ENCODE results near the gene CCDC18. TPM values are rescaled to one million over a fixed set of nuclear protein-coding genes. Genes with fewer than 3 reads are reported as not detected.
A peak's percentile ranks its signal among the peaks of the same experiment; 100 is the strongest.

Gene CCDC18
- total RNA-seq, 6 experiments from 2014 or later = 2.3 to 6.9 (median 3.5) TPM

- 12% methylated on average over 4 of the region's 4 CpGs for WGBS (ENCODE audit: insufficient coverage, low coverage, low lambda C conversion rate, missing lambda C conversion rate)
- TF ChIP-seq CTCF (IDR thresholded peaks at IDR 0.05) (no peak), POLR2A (IDR thresholded peaks at IDR 0.05) (no peak)
- H3K27ac ChIP-seq = peak overlapping the region in 2 of 3 donors; percentile 99 to 100
- H3K4me1 ChIP-seq = peaks cover 0 to 18% (median 0%) of the 10 kb centered on the region in 4 donors
- intact Hi-C loops (cut with DNase I) = no loop called here
- ATAC-seq (no peak), DNase-seq (no peak)
- H3K9me3 ChIP-seq = no peaks in the 10 kb centered on the region
- no peaks in the 10 kb centered on the region for H3K27me3 ChIP-seq
- peak overlapping the region; percentile 79 to 85 (median 82) for H3K4me3 ChIP-seq
- no peaks in the 10 kb centered on the region for H3K36me3 ChIP-seq
Measured at GRCh38 chr1:93177991-93178390, 2.5 kb upstream of the CCDC18 start.

GRCh38 chr1:93178418-93178817 lies 2.1 kb upstream of the CCDC18 start:
- intact Hi-C loops (cut with DNase I) = no loop called here
- H3K27ac ChIP-seq = peak overlapping the region; percentile 99 to 100 (median 99)
- no peaks in the 10 kb centered on the region for H3K36me3 ChIP-seq
- H3K9me3 ChIP-seq = no peaks in the 10 kb centered on the region
- peak in 1 of 3 donors; percentile 27 for DNase-seq
- H3K4me3 ChIP-seq = peak overlapping the region; percentile 79 to 85 (median 82)
- WGBS (ENCODE audit: insufficient coverage, low coverage, low lambda C conversion rate, missing lambda C conversion rate) = 9% methylated on average over 5 of the region's 5 CpGs
- no peak for ATAC-seq
- H3K27me3 ChIP-seq = no peaks in the 10 kb centered on the region
- TF ChIP-seq POLR2A (IDR thresholded peaks at IDR 0.05) (no peak), CTCF (IDR thresholded peaks at IDR 0.05) (no peak)
- H3K4me1 ChIP-seq = peaks cover 0 to 18% (median 0%) of the 10 kb centered on the region in 4 donors

DNA sequence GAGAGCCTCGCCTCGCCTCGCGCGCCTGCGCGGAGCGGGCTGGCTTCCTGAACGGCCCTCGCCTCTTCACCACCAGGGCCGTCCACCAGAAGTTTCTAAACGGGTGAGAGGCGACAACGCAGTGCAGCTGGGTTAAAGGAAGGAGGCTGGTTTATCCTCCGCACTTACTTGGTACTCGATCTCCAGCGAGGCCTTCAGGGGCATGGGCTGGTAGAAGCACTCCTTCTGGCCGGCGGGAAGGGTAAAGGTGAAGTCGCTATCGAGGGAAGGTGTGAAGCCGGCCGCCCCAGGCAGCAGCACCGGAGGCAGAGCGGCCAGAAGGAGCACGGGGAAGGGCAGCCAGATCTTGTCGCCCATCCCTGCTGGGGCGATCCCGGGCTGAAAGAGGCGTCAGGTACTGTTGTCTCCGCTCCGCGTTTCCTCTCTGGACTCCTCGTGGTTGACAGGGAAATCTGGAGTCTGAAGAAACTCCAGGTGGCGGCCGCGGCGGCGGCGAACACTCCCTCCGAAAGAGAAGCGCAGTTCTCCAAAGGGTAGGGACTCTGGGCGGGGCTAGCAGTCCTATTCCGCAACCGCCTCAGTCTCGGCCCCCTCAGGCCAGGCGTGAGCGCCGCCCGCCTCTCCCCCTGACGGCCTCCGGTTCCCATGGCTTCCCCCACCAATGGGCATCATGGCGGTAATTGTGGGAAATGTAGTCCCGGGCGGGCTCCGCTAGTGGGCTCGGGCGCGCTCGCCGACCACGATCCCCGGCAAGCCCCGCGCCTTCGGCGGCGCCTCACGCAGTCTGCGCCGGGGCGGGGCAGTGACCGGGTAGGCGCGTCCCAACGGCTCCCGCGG lies 420 bp upstream of the CCDC18 start, which contains the start of gene TMED5:
Gene TMED5, minus strand, starts transcription at position 528 of the 837 bp plus-strand sequence. Its CDS starts 171 bp downstream, at position 357.
- 0% methylated on average over 11 of the region's 78 CpGs for WGBS (ENCODE audit: insufficient coverage, low coverage, low lambda C conversion rate, missing lambda C conversion rate)
- ATAC-seq (peak; percentile 93 to 98 (median 94)), DNase-seq (peak; percentile 98 to 99 (median 99))
- TF ChIP-seq POLR2A (IDR thresholded peaks at IDR 0.05) = peak; percentile 99
- TF ChIP-seq CTCF (IDR thresholded peaks at IDR 0.05) = peak; percentile 6 to 33 (median 16)
- Histone ChIP-seq H3K4me1 (peaks cover 0 to 18% (median 0%) of the 10 kb centered on the region in 4 donors), H3K9me3 (no peaks in the 10 kb centered on the region), H3K36me3 (no peaks in the 10 kb centered on the region), H3K27ac (peak within 1 kb of the TSS; percentile 99 to 100 (median 99)), H3K27me3 (no peaks in the 10 kb centered on the region), H3K4me3 (peak within 1 kb of the TSS; percentile 79 to 85 (median 82))
- intact Hi-C loops (cut with DNase I) = no loop called here

GRCh38 chr1:93186667-93187066 lies 6.1 kb downstream of the CCDC18 start:
- no peaks in the 10 kb centered on the region for H3K4me1 ChIP-seq
- no peak for ATAC-seq
- TF ChIP-seq POLR2A (IDR thresholded peaks at IDR 0.05) = no peak
- TF ChIP-seq CTCF (IDR thresholded peaks at IDR 0.05) = no peak
- no peak overlapping the region for H3K27ac ChIP-seq
- intact Hi-C loops (cut with DNase I) = no loop called here
- no peaks in the 10 kb centered on the region for H3K27me3 ChIP-seq
- no peaks in the 10 kb centered on the region for H3K9me3 ChIP-seq
- no peaks in the 10 kb centered on the region for H3K36me3 ChIP-seq
- DNase-seq = no peak
- no peak overlapping the region for H3K4me3 ChIP-seq
- 67% methylated on average over 1 of the region's 1 CpG for WGBS (ENCODE audit: insufficient coverage, low coverage, low lambda C conversion rate, missing lambda C conversion rate)
